ENCODE data around the gene TECR.
"Not testable (repeated sequence)": the region's sequence is repeated elsewhere in the genome, so short reads cannot be mapped to it uniquely, and the experiment has no call there.

Gene TECR

DNA sequence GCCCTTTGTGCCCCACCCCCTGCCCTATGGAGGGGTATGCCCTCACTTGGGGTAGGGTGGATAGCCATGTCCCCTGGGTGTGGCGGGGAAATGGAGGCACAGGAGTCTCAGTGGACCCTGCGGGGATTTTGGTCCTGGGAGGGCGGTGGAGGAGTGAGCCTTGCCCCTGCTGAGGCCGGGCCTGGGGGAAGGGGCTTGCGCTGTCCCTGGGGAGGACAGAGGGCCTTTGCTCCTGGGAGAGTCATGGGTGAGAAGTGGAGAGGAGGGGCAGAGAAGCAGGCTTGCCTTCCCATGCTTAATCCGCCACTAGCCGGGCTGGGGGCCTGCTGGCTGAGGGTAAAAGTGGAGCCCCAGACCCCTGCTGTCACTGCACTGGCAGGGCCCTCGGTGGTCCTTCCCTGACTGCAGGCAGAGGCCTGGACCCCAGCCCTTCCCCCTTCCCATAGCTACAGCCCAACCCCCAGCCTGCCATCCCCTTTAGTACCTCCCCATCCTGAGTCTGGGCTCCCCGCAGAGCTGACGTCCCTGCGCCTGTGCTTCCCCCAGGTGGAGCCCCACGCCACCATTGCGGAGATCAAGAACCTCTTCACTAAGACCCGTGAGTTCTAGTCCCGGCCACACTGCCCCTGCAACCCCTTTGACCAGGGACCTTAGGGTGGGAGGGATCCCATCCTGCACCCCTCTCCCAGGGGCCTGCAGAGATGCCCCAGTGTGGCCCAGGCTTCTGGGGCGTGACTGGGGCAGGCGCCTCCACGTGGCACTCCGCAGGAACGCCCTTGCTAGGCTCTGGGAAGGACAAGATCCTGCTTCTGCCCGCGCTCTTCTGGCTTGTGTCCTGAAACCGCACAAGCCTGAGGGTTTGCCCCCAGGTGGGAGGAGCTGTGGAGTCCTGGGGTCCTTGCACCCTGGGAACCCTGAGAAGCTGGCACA is 33.5 kb downstream of the TECR start:
- no peak for DNase-seq

DNA sequence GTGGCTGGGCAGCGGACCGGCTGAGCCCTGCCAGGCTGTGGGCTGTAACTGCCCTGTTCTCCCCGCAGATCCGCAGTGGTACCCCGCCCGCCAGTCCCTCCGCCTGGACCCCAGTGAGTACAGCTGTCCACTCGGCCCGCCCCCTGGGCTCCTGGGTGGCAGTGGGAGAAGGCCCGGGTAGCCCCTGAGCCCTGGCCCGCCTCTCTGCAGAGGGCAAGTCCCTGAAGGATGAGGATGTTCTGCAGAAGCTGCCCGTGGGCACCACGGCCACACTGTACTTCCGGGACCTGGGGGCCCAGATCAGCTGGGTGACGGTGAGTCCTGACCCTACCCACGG is 34.2 kb downstream of the TECR start:
- DNase-seq: no peak

DNA sequence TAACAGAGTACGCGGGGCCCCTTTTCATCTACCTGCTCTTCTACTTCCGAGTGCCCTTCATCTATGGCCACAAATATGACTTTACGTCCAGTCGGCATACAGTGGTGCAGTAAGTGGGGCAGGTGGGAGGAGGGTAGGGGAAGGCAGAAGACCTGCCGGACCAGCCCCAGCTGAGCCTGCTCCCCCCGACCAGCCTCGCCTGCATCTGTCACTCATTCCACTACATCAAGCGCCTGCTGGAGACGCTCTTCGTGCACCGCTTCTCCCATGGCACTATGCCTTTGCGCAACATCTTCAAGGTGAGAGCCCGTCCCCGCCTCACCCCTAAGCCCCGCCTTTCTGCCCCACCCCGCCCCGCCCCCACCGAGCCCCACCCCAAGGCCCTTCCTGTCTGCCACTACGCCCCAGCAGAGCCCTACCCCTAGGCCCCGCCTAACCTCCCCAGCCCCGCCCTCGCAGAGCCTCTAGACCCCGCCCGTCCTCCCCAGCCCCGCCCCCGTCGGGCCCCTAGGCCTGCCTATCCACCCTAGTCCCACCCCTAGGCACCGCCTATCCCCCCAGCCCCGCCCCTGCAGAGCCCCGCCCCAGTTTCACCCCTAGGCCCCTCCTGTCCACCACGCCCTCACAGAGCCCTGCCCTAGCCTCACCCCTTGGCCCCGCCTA is 34.7 kb downstream of the TECR start:
- DNase-seq: no peak

DNA sequence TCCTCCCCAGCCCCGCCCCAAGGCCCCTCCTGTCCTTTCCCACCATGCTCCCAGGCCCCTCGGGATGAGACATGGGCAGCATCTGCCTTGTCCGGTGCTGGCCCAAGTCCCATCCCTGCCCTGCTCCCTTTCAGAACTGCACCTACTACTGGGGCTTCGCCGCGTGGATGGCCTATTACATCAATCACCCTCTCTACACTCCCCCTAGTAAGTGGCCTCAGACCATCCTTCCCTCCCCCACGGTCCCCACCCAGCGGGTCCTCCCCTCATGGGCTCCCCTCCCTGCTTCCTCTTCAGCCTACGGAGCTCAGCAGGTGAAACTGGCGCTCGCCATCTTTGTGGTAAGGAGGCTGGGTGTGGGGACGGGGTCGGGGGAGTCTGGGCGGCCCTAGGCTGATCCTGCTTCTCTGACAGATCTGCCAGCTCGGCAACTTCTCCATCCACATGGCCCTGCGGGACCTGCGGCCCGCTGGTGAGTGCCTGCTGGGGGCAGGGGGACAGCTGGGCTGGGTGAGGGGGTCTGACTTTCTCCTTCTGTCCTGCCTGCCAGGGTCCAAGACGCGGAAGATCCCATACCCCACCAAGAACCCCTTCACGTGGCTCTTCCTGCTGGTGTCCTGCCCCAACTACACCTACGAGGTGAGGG is 35.4 kb downstream of the TECR start:
- DNase-seq: not testable (repeated sequence)

DNA sequence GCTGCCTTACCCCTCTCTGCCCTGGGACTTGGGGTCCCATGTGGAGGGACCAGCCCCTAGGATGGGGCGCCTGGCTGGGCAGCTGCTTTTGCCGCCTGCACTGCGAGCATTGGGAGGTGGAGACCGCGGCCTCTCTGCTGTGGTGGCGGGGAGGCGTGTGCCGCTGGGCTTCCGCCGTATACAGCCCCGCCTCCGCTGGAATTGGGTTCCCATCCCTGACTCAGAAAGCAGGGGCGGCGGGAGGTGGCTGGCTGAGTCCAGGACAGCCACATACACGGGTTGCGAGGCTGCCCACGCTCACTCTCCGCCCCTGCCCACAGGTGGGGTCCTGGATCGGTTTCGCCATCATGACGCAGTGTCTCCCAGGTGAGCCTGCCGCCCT is 35.9 kb downstream of the TECR start:
- no peak for DNase-seq

DNA sequence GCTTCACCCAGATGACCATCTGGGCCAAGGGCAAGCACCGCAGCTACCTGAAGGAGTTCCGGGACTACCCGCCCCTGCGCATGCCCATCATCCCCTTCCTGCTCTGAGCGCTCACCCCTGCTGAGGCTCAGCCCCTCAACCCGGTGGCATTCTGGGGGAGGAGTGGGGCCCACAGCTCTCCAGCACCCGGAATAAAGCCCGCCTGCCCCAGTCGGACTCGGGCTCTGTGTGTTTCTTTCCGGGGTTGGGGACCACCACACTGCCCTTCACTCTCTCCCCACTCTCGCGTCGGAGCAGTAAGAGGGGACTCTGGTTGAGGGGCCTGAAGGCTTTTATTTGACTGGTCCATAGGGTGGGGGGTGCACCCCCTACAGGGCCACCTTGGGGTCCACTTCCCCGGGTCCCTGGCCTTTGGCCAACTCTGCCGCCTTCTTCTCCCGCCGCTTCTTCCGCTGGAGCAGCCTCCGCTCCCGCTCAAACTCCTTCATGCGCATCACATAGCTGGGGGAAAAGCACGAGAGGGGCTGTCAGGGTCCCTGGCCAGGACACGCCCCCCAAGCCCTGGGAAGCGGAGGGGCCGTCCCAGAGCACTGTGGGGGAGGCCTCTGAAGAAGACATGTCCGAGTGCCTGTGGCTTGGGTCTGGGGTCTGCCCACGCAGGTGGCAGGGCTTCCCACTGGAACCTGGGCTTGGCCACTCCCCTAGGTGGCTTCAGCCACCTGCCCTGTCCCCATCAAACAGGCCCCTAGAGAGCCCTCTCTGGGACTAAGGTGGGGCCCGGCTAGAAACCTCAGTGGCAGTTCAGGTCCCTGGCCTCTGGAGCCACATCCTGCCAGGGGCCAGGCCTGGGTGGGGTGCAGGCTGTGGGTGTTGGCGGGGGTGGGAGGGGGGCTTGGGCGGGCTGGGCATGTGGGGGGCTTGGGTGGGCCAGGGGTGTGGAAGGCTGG is 36.6 kb downstream of the TECR start:
- no peak for DNase-seq

DNA sequence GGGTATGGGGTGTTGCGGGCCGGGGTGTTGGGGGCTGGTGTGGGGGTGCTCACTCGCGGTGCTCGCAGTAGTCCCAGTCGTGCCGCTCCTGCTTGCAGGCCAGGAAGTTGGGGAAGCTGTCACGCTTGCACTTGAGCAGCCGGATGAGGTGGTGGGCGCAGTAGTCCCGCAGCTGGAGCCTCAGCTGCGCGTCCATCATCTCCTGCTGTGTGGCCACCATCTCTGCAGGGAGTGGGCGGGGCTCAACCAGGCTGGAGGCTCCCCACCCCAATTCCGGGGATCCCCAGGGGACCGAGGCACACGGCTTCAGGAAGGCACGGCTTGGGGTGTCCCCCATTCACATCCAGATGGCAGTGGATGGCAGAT is 37.3 kb downstream of the TECR start:
- DNase-seq: no peak

DNA sequence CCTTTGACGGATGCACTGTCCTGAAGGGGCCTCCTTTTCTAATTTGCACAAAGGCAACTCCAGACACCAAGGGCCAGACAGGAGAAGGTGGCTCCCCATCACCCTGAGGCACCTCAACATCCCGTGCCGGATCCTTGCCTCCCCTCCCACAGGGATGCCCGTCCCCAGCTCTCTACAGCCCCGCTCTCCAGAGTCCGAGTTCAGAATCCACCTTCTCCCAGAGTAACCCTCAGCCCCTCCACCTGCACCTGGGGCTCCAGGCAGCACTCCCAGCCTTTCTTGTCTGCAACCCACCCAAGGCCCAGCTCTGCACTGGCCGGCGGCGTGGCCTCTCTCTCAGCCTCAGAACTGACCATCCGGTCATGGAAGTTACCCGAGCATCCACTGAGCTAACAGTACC is 37.7 kb downstream of the TECR start:
- no peak for DNase-seq

DNA sequence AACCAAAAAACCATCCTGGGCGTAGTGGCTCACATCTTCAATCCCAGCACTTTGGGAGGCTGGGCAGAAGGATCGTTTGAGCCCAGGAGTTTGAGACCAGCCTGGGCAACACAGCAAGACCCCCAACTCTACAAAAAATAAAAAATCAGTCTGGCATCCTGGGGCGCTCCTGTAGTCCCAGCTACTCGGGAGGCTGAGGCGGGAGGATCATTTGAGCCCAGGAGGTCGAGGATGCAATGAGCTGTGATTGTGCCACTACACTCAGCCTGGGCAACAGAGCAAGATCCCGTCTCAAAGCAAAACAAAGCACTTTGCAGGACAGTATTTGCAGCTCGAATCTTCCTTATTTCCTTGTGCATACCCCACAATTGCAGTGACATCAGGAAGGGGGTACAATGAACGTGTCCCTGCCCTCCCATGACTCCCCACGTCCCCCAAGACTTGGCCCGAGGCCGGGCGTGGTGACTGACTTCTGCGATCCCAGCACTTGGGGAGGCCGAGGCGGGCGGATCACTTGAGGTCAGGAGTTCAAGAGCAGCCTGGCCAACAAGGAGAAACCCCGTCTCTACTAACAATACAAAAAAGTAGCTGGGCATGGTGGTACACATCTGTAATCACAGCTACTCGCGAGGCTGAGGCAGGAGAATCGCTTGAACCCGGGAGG is 41.6 kb downstream of the TECR start:
- DNase-seq: no peak

DNA sequence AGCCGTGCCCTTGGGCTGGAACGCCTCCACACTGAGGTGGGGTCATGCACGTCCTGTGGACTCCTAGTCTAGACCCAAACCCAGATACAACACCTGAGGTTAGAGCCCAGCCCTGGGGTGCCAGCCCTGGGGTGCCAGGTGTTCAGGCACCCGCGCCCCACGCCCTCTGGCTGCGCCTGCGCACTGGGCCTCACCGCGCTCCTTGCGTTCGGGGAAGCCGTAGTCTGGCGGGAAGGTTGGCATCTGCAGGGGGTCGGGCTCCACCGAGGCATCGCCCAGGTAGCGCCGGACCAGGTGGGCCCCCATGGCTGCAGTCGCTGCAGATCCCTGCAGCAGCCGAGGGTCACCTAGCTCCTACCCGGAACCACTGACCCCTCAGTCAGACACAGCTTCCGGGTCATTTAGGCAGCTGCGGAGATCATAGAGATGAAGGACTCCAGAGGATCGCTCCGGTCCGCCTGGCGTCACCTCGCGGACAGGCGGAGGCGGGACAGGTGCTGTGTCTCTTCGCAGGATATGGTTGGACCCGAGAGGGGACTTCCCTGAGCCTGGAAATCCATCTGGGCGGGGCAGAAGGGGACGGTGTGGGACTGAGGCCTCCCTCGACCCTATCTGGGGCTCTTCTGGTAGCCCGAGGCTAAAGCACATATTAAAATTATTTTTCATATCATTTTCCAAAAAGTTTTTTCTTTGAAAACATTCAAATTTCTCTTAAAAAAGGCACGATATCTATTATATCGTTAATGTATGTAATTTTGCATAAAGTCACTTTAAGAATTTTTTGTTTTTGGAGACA is 42.5 kb downstream of the TECR start, which contains the start of gene NDUFB7:
NDUFB7 (minus strand) TSS at position 372 of the 796 bp plus-strand sequence; CDS start at position 306, 66 bp downstream.
- peak; percentile 69 for DNase-seq

DNA sequence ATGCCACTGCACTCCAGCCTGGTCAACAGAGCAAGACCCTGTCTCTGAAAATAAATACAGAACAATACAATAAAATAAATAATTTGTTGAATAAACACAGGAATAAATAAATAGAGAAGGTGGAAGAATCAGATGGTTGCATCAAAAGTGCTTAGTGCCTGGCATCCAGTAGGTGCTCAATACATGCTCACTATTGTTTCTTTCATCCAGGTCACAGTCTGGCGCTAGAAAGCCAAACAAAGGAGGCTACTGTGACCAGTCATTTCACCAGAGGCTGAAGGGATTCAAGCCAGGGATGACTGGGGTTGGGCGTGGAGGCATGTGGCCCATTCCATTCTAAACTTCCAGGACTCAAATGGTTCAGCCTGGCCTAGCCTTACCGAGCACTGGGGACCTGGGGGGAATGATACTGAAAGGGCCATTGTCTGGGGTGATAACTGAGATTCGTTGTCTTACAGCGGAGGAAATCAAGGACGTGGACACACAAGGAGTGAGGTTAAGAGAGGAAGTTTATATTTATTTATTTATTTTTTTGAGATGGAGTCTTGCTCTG is 46.1 kb downstream of the TECR start:
- DNase-seq: no peak

DNA sequence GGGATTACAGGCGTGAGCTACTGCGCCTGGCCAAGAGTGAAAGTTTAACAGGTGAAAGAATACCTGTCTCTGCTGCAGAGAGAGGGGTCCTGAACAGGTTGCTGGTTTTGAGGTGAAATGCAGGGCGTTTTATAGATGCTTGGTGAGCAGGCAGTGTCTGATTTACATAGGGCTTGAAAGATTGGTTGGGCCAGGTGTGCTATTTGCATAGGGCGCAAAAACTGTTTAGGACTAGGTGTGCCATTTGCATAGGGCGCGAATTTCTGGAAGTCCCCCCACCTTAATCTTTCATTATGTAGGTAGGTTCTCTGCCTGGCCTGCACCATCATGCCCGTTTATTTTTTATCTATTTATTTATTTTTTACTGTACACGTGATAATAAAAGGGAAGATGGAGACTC is 47.0 kb downstream of the TECR start:
- DNase-seq: no peak

DNA sequence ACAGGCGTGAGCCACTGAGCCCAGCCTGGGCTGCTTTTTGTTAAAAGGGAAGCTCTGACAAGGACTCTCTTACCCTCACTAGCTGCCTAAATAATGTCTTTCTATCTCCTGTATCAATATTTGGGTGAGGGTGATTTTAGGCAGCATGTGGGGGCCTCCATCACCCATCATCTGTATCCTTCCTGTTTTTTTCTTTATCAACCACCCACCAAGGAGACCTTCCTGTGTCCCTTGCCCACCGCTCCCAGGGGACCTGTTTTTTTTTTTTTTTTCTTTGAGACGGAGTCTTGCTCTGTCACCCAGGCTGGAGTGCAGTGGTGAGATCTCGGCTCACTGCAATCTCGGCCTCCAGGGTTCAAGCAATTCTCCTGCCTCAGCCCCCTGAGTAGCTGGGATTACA is 47.9 kb downstream of the TECR start:
- DNase-seq: no peak

DNA sequence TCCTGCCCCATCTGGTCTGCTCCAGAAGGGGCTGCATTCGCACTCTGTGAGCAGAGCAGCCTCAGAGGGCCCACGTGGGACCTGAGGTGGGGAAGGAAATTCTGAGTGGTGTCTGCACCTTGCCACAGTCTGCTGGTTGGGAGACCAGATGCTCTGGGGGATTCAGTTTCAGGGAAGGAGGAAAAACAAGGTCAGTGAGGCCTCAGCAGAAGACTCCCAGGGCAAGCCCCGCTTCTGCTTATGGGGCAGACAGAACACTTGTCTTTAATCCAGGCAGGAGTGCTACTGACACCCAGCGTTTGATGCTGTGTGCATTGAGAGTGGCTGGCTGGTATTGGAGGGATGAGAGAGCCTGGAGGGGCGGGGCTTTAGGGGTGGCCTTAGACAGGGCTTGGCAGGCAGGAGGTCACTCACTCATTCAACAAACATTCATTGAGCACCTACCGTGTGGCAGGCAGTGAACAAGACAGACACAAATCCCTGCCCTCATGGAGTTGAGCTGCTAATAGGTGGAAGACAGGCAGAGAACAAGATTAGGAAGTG is 48.6 kb downstream of the TECR start:
- no peak for DNase-seq

DNA sequence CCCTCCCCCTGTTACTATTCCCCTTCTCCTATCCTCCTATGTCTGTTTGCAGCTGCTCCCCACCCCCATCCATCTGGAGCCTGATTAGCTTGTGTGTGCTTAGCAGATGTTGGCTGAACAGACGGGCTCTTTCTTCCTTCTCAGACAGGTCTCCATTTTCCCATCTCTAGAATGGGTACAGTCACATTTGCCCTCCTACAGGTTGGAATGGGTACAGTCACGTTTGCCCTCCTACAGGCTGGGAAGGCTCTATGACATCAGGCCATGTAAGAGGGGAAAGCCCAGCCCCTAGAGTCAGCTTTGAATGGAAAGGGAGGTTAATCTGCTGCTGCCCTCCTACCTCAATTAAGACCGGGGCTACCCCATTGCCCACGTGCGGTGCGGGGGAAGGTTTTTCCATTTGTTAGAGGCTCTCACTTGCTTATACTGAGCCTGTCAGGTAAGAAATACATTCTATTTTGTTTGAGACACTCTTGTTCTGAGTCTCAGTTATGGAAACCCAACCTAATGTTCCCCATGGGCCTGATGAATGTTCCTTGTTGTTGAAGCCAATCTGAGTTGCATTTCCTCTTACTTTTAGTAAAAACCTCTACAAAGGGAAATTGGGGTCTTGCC is 51.3 kb downstream of the TECR start:
- DNase-seq: no peak

DNA sequence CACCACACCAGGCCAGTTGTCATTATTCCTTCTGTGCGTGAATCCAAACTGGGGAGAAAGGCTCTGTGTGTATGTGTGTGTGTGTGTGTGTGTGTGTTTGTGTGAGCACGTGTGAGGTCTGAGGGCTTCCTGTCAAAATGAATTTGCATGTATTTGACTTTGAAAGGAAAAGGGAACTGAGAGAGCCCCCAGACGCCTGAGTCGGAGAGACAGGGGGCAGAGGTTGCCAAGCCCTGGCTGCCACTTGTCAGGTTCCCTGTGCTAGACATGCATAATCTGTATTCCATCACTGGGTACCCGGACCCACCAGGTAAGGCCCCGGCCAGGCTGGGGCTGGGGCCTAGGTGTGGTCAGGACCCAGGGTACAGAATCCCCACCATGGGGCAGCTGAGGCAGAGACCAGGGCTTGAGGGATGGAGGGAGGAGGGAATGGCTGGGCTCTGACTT is 53.5 kb downstream of the TECR start, which contains the start of gene CLEC17A:
CLEC17A (plus strand) TSS at position 191 of the 447 bp plus-strand sequence; CDS start at position 268, 77 bp downstream.
- no peak for DNase-seq

DNA sequence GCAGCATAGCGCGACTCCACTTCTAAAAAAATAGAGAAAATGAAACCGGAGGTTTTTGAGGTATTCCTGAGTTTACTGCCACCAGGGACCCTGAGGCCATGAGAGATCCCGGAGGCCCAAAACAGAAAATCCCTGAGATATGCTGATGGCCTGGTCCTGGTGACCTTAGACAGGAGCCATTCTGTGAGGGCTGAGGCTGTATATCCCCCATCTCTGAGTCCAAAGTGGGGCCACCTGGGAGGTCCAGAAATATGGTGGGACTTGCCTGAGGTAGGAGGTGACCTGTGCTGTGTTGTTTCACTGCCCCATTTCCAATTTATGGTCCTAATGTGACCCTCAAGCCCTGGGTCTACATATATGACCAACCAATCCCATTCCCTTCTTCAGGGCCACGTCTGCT is 55.0 kb downstream of the TECR start:
- not testable (repeated sequence) for DNase-seq

DNA sequence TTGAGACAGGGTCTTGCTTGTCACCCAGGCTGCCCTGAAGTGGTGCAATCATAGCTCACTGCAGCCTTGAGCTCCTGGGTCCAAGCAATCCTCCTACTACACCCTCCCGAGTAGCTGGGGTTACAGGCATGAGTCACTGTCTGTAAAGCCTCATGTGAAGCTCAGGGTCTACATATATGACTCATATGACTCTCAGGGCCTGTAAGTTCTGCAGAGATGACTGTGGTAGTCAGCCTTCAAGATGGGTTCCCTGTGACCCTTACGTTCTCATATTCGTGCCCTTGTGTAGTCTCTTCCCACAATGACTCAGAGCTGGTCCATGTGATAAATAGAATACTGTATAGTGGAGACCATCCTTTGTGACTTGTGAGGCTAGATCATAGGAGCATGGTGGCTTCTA is 55.8 kb downstream of the TECR start:
- DNase-seq: not testable (repeated sequence)

DNA sequence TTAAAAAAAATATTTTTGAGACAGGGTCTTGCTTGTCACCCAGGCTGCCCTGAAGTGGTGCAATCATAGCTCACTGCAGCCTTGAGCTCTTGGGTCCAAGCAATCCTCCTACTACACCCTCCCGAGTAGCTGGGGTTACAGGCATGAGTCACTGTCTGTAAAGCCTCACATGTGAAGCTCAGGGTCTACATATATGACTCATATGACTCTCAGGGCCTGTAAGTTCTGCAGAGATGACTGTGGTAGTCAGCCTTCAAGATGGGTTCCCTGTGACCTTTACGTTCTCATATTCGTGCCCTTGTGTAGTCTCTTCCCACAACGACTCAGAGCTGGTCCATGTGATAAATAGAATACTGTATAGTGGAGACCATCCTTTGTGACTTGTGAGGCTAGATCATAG is 60.0 kb downstream of the TECR start:
- not testable (repeated sequence) for DNase-seq

DNA sequence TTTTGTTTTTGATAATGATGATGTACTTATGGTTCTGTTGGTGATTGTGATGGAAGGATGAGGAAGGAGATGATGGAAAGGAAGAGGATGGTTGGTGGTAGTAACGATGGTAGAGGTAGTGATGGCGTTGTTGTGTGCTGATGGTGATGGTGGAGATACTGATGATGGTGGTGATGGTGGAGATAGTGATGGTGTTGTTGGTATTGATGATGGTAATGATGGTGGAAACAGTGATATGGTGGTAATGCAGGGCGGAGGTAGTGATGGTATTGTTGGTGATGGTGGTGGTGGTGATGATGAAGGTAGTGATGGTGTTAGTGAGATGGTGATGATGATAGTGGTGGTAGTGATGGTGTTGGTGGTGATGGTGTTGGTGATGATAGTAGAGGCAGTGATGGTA is 66.2 kb downstream of the TECR start:
- DNase-seq: no peak
